GM18526 (cell line): ENCODE data around the gene CLC.

Experiments used
- POLR2A ChIP-seq: IDR thresholded peaks from 3 replicates; pipeline ENCODE4 v1.6.1; 2011; ENCODE audit not compliant: insufficient read length; ENCODE audit errors: extremely low read depth

CLC gene

DNA sequence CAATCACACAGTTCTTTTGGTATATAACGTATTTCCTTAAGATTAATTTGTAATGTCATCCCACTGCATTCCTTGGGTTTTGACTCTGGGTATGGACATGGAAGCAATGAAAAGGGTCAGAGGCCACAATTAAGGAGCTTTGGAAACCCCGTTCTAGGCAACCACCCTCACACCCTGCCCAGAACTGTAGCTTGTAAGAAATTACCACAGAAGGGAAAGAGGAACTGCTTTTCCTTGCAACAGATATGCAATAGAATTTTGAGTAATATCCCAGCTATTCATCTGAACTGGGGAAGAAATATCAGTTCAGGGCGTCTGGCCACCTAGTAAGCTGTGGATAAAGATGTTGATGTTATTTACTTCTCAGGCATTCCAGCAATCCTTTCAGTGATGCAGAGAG, 985 bp upstream of the CLC start:
- no peak for TF ChIP-seq POLR2A

DNA sequence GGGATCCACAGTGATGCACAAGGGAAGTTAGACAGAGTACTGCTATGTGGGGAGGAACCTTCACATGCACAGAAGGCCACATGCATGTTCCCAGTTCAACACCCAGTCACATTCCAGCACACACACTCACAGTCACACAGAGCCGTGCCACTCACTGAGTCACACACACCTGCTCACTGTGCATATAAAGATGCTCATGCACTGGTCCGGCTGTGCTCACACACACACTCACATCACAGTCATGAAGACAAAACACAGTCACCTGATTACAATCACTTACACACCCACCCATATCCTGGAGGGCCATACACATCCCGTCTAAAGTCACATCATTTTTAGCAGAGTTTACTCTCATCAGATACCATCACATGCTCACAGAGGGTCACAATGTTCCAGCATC, 478 bp downstream of the CLC start:
- no peak for TF ChIP-seq POLR2A

DNA sequence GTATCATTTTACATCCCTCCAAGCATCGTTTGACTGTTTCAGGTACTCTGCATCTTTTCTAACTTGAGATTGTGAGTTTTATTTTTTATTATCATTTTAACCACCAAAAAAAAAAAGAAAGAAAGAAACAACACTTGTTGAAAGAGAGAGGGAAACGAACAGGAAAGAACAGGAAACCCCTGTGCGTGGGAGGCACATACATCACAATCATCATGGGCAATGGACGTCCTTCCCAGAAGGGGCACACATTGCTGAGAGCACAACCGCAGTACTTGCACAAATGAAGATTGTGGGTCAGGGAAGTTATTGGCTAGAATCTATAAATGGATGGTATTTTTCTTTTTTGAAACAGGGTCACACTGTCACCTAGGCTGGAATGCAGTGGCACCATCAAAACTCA, 1.7 kb downstream of the CLC start:
- no peak for TF ChIP-seq POLR2A

DNA sequence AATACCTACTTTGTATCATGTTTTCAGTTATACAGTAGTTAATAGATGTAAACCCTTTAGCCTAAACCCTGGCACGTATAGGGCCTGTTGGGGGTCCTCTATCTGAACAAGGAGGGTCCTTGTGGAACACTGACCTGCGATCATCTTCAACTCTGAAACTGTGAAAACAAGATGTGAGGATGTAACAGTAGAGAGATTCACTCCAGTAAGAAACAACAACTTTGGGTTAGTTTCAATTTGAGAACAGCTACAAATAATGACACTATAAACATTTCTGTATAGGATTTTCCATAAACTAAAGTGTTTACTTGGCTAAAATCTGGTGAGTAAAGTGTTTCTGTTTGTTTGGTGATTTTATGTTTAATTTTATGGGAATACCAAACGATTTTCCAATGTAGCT, 2.1 kb downstream of the CLC start:
- no peak for TF ChIP-seq POLR2A

DNA sequence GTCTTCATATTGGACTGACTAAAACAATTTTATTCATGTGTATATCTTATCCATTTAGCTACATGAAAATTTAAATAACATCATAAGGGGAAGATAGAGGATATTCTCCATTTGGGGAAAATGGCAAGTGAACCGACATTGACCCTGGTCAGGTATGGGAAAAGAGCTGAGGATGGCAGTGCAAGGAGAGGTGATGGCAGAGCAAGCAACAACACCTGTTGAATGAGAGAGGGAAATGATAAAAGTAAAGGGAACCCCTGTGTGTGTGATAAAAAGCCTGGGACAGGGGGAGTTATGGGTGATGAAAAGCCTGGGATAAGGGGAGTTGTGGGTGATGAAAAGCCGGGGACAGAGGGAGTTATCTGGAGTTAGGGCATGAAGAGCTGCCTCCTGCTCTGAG, 4.0 kb downstream of the CLC start:
- no peak for TF ChIP-seq POLR2A

DNA sequence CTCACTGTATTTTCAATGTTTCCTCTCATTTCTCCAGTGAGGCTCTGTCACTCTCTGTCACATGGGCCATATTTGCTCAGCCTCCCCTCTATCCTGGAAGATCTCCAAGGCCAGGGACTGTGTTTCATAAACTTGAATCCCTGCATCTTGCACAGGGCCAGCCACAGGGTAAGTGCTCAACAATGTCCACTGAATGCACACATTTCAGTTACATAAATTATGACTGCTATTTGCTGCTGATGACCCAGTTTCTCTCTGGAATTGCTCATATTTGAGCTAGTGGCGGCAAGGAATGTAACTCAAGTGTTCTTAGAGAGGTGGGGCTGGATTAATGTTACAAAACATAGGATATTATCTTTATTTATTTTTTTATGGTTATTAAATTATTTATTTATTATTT, 6.1 kb downstream of the CLC start:
- no peak for TF ChIP-seq POLR2A

DNA sequence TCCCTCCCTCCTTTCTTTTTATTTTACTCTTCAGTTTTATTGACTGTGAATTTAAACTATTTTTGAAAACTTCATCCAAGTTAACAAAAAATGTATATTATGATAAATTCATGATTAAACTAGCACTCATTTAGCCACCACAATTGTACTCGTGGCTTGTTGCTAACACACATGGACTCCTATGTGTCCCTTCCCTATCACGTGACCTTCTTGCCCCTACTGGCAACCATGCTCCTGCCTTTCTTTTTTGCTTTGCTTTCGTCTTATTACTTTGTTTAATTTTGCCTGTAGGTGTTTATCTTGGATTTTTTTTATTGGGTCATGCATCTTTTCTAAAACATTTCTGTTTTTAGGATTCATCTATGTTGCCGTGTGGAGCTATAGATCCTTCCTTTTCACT, 8.2 kb downstream of the CLC start:
- no peak for TF ChIP-seq POLR2A

DNA sequence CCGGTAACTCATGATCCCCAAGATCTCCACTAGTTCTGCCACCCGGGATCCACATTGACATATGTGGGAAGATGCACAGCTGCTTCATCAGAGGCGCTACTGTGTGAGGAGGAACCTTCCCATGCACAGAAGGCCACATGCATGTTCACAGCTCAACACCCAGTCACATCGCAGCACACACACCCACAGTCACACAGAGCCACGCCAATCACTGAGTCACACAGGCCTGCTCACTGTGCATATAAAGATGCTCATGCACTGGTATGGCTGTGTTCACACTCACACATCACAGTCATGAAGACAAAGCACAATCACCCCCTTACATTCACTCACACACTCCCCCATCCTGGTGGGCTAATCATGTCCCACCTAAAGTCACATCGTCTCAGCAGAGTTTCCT, 9.8 kb downstream of the CLC start:
- TF ChIP-seq POLR2A = no peak

DNA sequence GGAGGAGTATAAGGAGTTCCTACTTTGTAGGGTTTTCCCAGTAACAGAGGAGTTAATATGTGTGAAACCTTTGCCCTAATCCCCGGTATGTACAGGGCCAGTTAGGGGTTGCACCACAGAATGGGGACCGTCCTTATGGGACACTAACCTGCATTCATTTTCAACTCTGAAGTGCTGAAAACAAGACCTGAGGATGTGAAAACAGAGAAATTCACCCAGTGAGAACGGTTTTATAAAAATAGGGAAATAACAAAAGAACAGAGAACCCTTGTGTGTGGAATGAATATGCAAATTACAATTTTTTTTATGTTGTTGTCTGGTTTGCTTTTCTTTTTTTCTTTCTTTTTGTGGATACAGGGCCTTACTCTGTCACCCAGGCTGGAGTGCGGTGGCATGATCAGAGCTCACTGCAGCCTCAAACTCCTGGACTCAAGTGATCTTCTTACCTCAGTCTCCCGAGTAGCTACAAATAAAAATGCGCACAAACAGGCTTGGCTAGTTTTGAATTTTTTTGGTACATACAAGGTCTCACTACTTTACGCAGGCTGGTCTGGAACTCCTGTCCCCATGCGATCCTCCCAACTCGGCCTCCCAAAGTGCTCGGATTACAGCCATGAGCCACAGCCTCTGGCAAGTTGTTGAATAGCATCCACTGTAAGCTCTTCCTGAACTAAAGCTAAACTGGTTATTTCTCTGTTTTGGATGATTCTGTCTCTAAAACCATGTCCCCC, 10.6 kb downstream of the CLC start:
- TF ChIP-seq POLR2A = no peak

DNA sequence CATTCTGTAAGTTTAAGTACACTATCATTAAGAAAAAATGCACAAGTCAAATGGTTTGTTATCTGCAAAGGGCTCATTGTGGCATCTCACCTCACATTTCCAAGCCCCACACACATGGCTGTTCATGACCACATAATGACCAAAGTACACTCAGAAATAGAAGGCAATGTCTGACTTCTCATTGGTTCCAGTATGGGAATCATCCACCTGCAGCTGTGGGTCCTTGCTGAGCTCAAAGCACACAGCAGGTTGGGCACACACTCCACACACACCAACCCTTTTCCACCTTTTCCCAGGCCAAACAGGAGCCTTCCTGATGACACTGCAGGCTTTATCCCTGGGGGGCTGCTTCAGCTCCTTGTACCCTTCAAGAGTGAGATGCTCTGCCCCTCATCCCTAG, 11.8 kb downstream of the CLC start:
- TF ChIP-seq POLR2A = no peak

DNA sequence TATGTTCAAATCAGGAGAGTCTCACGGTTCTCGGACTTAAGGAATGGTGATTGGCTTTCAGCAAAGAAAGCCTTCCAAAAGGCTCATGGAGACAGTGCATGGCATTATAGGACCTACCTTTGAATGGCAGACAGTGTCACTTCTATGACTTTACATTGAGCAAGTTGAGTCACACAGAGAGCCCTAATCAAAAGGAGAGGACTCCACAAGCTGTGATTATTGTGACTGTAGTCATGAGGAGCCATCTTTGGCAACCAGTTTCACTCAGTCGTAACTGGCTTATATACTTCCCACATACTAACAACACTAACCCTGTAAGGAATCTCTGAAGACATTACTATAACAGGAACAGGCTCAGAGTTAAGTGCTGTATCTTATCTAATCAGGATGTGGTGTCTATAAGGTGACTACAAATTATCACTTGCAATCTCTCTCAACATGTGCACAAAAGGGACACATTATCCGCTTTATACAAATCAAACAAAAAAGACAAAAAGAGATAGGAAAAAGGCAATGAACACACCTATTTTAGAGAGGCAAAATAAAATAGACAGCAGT, 27.4 kb downstream of the CLC start:
- TF ChIP-seq POLR2A = no peak

DNA sequence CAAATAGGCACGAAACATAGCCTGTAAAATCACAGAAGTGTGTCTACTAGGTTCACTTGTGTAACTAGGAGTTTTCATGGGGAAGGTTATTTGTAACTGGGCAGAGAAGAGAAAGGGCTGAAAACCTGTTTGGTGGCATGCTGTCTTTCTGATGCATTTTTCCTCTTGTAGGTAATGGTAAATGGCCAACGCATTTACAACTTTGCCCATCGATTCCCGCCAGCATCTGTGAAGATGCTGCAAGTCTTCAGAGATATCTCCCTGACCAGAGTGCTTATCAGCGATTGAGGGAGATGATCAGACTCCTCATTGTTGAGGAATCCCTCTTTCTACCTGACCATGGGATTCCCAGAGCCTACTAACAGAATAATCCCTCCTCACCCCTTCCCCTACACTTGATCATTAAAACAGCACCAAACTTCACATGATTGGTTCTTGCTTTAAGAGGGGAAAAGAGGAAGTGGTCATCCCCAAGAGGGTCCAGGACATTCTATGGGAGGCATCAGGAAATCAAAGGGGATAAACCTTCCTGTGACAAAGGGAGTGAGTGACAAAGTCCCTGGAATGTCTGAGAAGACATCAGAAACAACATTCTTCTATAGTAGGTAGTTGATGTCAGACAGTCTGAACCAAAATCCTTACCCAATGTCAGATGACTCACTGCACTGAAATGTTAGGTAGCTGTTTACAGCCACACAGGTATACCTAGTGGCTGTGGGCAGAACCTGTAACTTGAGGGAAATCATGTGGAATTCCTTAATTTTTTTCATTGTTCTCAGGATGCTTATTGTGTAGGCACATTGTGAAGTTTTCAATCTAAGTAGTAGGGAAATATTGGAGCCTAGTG, 28.6 kb downstream of the CLC start:
- no peak for TF ChIP-seq POLR2A

DNA sequence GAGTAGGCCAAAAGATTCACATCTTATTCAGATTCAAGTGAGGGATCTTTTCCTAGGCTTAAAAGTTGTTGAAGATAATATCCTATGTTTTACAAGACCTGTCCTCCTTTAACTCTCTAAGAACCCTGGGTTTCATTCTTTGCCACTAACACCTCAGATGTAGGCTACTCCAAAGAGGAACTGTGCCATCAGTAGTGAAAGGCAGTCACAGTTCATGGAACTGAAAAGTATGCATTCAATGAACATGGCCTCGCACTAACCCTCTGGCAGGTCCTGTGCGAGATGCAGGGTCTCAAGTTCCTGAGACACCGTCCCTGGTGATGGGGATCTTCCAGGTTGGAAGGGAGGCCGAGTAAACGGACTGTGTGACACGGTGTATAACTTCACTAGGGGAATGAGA, 29.2 kb downstream of the CLC start:
- no peak for TF ChIP-seq POLR2A

DNA sequence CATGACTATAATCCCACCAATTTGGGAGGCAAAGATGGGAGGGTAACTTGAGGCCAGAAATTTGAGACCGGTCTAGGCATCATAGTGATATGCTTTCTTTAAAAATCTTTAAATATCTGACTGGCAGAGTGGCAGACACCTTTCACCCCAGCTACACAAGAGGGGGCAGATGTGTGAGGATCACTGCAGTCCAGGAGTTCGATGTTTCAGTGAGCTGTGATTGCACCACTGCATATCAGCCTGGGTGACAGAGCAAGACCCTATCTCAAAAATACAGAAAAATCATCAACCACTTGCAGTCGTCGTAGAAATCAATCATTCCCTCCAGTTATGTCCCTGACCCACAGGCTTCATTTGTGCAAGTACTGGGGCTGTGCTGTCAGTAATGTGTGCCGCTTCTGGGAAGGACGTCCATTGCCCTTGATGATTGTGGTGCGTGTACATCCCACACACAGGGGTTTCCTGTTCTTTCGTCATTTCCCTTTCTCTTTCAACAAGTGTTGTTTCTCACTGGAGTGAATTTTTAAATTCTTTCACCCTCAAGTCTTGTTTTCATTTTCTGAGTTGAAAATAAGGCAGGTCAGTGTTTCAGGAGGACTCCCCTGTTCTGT, 32.1 kb downstream of the CLC start:
- TF ChIP-seq POLR2A = no peak

DNA sequence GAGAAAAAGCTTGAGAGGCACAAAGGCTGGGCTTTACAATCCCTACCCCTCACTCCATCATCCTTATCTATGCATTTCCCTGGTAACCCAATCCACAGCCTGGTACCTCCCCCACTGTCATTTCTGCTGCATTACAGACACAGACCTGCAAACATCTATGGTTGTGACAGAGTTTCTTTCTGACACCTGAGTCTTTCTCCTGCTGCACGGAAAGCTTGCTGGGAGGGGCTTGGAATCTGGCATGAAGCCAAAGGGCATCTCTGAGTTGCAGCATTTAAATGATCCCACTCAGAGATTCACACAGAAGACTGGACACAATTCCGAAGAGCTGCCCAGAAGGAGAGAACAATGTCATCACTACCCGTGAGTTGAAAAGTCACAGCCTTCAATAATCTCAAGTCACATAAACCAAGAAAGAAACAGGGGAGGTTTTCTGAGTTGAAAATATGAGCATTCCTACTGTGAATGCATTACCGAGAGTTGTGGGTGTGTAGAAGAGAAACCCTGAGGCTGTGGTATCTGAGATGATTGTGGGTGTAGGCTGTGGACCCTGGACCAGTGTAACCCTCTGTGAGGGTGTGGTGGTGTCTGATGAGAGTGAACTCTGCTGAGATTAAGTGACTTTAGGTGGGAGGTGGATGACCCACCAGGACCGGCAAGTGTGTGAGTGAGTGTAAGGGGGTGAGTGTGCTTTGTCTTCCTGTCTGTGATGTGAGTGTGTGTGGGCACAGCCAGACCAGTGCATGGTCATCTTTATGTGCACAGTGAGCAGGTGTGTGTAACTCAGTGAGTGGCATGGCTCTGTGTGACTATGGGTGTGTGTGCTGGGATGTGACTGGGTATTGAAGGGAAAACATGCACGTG, 33.4 kb downstream of the CLC start, which contains the start of gene LGALS14:
Gene LGALS14, plus strand, starts transcription at position 301 of the 864 bp plus-strand sequence. Its CDS starts 48 bp downstream, at position 349.
- no peak for TF ChIP-seq POLR2A
